K562 (cell line): ENCODE results near the gene LTA. TPM values are rescaled to one million over a fixed set of nuclear protein-coding genes. Genes with fewer than 3 reads are reported as not detected.
A peak's percentile ranks its signal among the peaks of the same experiment; 100 is the strongest.

Source experiments
- C11orf30 ChIP-seq: fragments of 450-650 bp; IDR thresholded peaks from 2 replicates; pipeline ENCODE4 v1.6.1; 2016; ENCODE audit warnings: low read depth, mild to moderate bottlenecking
- CHD1 ChIP-seq: fragments of 200-600 bp; sonication (generic); IDR thresholded peaks from one replicate; pipeline ENCODE4 v1.6.1; 2012; ENCODE audit warnings: mild to moderate bottlenecking, moderate library complexity, low read length, inconsistent platforms
- CREBBP ChIP-seq: IDR thresholded peaks from one replicate; pipeline ENCODE4 v1.6.1; 2012; ENCODE audit warnings: low read depth, mild to moderate bottlenecking, control low read depth, inconsistent platforms, low read length
- HDGF ChIP-seq: fragments of 450-650 bp; IDR thresholded peaks from 2 replicates; pipeline ENCODE4 v1.6.1; 2016
- MCM7 ChIP-seq, 2 experiments: fragments of 450-650 bp; IDR thresholded peaks; 2 replicates each; pipeline ENCODE4 v1.6.1; 2016 to 2018
- POLR2A ChIP-seq: fragments of 450-650 bp; conservative IDR thresholded peaks from 2 replicates; pipeline ENCODE4 v1.6.1; 2016
- PPARD ChIP-seq: fragments of 250-450 bp; sonication (Bioruptor Pico); IDR thresholded peaks from 2 replicates; pipeline ENCODE4 v1.8.0; 2022; ENCODE audit warnings: inconsistent platforms, mild to moderate bottlenecking, moderate library complexity
- TAL1 ChIP-seq: fragments of 450-650 bp; IDR thresholded peaks from 2 replicates; pipeline ENCODE4 v1.6.1; 2016; ENCODE audit warnings: mild to moderate bottlenecking
- U2AF1 ChIP-seq: fragments of 200-400 bp; formaldehyde crosslinking; optimal IDR thresholded peaks from 2 replicates; pipeline ENCODE3; 2017; ENCODE audit warnings: mild to moderate bottlenecking, low read depth, low read length, moderate library complexity
- ZNF431 ChIP-seq: sonication (generic); formaldehyde crosslinking; IDR thresholded peaks from 2 replicates; pipeline ENCODE4 v1.8.0; 2022; ENCODE audit warnings: mild to moderate bottlenecking, missing genetic modification reagents
- polyA plus RNA-seq, 8 experiments: library from polyadenylated mRNA; depleted of rRNA in 4 of 8; stranded (reverse) in 5 of 8; unstranded in 3 of 8; fragments of >200 nt; fragmentation: Nextera tagmentation in 2 of 8; fragmentation: Illumina TruSeq in 1 of 8; extraction: Ambion mirVana in 2 of 8; extraction: Trizol in 1 of 8; gene quantifications; 2 replicates each; pipeline versions ENCODE4 v1.2.1 to v1.2.3, GENCODE V29; 2011 to 2014; ENCODE audit warnings: inconsistent platforms in 1 of 8, missing spikeins in 1 of 8
- total RNA-seq, 7 experiments: library from RNA; depleted of rRNA in 6 of 7; stranded (reverse); fragments of >200 nt in 6 of 7; fragmentation: Illumina TruSeq in 2 of 7; extraction: Trizol in 2 of 7; gene quantifications; 2 replicates each; pipeline versions ENCODE4 v1.2.1 to v1.2.3, GENCODE V29; 2011 to 2021; ENCODE audit warnings: low replicate concordance in 1 of 7
- TF ChIP-seq, protein P1 (sequence below): sonication (generic); formaldehyde crosslinking; IDR thresholded peaks from 2 replicates; pipeline ENCODE4 v1.8.0; 2022; ENCODE audit warnings: mild to moderate bottlenecking, low read depth, missing genetic modification reagents
- TF ChIP-seq, protein P2 (sequence below): sonication (generic); formaldehyde crosslinking; IDR thresholded peaks from 2 replicates; pipeline ENCODE4 v1.8.0; 2023; ENCODE audit warnings: missing genetic modification reagents, mild to moderate bottlenecking, borderline replicate concordance
- TF ChIP-seq, protein P3 (sequence below): fragments of 450-650 bp; IDR thresholded peaks from 2 replicates; pipeline ENCODE4 v1.6.1; 2018; ENCODE audit warnings: mild to moderate bottlenecking, low read depth; ENCODE audit not compliant: partially characterized antibody

The LTA gene
- total and polyA plus RNA-seq, 9 of the 15 experiments (the other 6 are each of a cell fraction or from before 2014, with no cell fraction given) = 0.80 TPM; not detected in 8

DNA sequence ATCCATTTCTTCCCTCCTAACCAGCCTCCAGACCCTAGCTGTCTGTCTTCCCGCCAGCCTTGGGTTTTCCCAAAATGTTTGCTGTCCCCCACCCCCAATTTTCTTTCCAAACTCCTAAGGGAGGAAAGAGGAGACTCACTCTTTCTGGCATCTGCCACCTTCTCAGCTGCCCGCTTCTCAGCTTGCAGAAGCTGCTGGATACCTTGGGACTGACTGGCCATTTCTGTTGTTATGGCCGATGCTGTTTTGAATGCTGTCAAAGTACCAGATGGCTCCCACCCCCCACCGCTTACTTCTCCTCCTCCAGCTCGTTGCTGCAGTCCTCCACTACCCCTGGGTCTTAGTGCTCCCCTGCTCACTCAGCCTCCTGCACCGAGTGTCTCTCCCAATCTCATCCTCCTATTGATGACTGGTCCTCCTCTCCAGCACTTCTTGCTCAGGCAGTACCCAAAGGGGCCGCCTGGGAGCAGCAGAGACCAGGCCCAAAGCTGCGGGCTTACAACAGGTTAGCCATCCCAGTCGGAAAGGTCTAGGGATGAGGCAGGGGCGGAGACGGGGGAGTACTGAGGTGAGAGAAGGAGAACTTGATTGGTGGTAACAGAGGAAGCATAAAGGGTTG, 25.6 kb upstream of the LTA start, which contains the start of gene ATP6V1G2 (continued):
- TF ChIP-seq, protein P1, sequence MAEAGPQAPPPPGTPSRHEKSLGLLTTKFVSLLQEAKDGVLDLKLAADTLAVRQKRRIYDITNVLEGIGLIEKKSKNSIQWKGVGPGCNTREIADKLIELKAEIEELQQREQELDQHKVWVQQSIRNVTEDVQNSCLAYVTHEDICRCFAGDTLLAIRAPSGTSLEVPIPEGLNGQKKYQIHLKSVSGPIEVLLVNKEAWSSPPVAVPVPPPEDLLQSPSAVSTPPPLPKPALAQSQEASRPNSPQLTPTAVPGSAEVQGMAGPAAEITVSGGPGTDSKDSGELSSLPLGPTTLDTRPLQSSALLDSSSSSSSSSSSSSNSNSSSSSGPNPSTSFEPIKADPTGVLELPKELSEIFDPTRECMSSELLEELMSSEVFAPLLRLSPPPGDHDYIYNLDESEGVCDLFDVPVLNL (CRISPR knock-in tag) = no peak
- no peak for TF ChIP-seq U2AF1
- TF ChIP-seq, protein P2, sequence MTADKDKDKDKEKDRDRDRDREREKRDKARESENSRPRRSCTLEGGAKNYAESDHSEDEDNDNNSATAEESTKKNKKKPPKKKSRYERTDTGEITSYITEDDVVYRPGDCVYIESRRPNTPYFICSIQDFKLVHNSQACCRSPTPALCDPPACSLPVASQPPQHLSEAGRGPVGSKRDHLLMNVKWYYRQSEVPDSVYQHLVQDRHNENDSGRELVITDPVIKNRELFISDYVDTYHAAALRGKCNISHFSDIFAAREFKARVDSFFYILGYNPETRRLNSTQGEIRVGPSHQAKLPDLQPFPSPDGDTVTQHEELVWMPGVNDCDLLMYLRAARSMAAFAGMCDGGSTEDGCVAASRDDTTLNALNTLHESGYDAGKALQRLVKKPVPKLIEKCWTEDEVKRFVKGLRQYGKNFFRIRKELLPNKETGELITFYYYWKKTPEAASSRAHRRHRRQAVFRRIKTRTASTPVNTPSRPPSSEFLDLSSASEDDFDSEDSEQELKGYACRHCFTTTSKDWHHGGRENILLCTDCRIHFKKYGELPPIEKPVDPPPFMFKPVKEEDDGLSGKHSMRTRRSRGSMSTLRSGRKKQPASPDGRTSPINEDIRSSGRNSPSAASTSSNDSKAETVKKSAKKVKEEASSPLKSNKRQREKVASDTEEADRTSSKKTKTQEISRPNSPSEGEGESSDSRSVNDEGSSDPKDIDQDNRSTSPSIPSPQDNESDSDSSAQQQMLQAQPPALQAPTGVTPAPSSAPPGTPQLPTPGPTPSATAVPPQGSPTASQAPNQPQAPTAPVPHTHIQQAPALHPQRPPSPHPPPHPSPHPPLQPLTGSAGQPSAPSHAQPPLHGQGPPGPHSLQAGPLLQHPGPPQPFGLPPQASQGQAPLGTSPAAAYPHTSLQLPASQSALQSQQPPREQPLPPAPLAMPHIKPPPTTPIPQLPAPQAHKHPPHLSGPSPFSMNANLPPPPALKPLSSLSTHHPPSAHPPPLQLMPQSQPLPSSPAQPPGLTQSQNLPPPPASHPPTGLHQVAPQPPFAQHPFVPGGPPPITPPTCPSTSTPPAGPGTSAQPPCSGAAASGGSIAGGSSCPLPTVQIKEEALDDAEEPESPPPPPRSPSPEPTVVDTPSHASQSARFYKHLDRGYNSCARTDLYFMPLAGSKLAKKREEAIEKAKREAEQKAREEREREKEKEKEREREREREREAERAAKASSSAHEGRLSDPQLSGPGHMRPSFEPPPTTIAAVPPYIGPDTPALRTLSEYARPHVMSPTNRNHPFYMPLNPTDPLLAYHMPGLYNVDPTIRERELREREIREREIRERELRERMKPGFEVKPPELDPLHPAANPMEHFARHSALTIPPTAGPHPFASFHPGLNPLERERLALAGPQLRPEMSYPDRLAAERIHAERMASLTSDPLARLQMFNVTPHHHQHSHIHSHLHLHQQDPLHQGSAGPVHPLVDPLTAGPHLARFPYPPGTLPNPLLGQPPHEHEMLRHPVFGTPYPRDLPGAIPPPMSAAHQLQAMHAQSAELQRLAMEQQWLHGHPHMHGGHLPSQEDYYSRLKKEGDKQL = no peak
- 0 out of 2 replicates have a peak, but pooled peaks have one; percentile 12 for TF ChIP-seq ZNF431 (CRISPR knock-in tag)
- no peak for TF ChIP-seq POLR2A
- TF ChIP-seq, protein P3, sequence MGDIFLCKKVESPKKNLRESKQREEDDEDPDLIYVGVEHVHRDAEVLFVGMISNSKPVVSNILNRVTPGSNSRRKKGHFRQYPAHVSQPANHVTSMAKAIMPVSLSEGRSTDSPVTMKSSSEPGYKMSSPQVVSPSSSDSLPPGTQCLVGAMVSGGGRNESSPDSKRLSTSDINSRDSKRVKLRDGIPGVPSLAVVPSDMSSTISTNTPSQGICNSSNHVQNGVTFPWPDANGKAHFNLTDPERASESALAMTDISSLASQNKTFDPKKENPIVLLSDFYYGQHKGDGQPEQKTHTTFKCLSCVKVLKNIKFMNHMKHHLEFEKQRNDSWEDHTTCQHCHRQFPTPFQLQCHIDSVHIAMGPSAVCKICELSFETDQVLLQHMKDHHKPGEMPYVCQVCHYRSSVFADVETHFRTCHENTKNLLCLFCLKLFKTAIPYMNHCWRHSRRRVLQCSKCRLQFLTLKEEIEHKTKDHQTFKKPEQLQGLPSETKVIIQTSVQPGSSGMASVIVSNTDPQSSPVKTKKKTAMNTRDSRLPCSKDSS = no peak
- TF ChIP-seq MCM7 (IDR thresholded peaks at IDR 0.05) = no peak
- no peak for TF ChIP-seq CREBBP
- no peak for TF ChIP-seq PPARD (CRISPR knock-in tag)
- TF ChIP-seq CHD1 = no peak
- TF ChIP-seq C11orf30 = 0 out of 2 replicates have a peak, but pooled peaks have one; percentile 7
- no peak for TF ChIP-seq HDGF
- no peak for TF ChIP-seq TAL1
